Dendritic cell treated with granulocyte-macrophage colony-stimulating factor and Interleukin-4, amounts not matched to agents 40 ng/mL and 50 ng/mL, for 4 days (primary cell): ENCODE results near the gene OR8D4.

ENCODE experiments used
- H3K27ac Mint-ChIP-seq: one replicate; pipeline ENCODE4 v1.8.0; 2022; ENCODE audit warnings: mild to moderate bottlenecking, mixed read lengths
- H3K27me3 Mint-ChIP-seq: one replicate; pipeline ENCODE4 v1.8.0; 2022; ENCODE audit warnings: mild to moderate bottlenecking, mixed read lengths
- H3K36me3 Mint-ChIP-seq: one replicate; pipeline ENCODE4 v1.8.0; 2022; ENCODE audit warnings: low read depth, mixed read lengths
- H3K4me1 Mint-ChIP-seq: one replicate; pipeline ENCODE4 v1.8.0; 2022; ENCODE audit warnings: low read depth, mixed read lengths
- H3K4me3 Mint-ChIP-seq: one replicate; pipeline ENCODE4 v1.8.0; 2022; ENCODE audit warnings: mild to moderate bottlenecking, moderate library complexity, mixed read lengths
- H3K9me3 Mint-ChIP-seq: one replicate; pipeline ENCODE4 v1.8.0; 2022; ENCODE audit warnings: mixed read lengths
- intact Hi-C: fragments of 100-400 bp; cut with micrococcal nuclease; formaldehyde crosslinking; loops from one replicate; pipeline ENCODE4 v1.15.0; 2022

The OR8D4 gene

GRCh38 chr11:123924027-123924426, 22.1 kb downstream of the OR8D4 start:
- Mint-ChIP-seq H3K27ac (no peak overlapping the region), H3K4me3 (no peak overlapping the region), H3K27me3 (no peaks in the 10 kb centered on the region), H3K4me1 (no peaks in the 10 kb centered on the region), H3K9me3 (no peaks in the 10 kb centered on the region), H3K36me3 (no peaks in the 10 kb centered on the region)
- intact Hi-C loops: no loop called here

GRCh38 chr11:123939317-123939716, 37.4 kb downstream of the OR8D4 start, which contains the start of gene OR4D5:
OR4D5 (plus strand) TSS chr11:123939617; CDS start chr11:123939617, 0 bp downstream.
- H3K4me3 Mint-ChIP-seq: no peak within 1 kb of the TSS
- intact Hi-C loops: no loop called here
- no peaks in the 10 kb centered on the region for H3K27me3 Mint-ChIP-seq
- H3K4me1 Mint-ChIP-seq: no peaks in the 10 kb centered on the region
- H3K27ac Mint-ChIP-seq: no peak within 1 kb of the TSS
- H3K36me3 Mint-ChIP-seq: no peaks in the 10 kb centered on the region
- H3K9me3 Mint-ChIP-seq: peaks cover 16% of the 10 kb centered on the region

GRCh38 chr11:123942413-123942812, 40.4 kb downstream of the OR8D4 start:
- H3K4me3 Mint-ChIP-seq: no peak overlapping the region
- H3K36me3 Mint-ChIP-seq: no peaks in the 10 kb centered on the region
- no peaks in the 10 kb centered on the region for H3K4me1 Mint-ChIP-seq
- no peaks in the 10 kb centered on the region for H3K27me3 Mint-ChIP-seq
- H3K27ac Mint-ChIP-seq: no peak overlapping the region
- peaks cover 10% of the 10 kb centered on the region for H3K9me3 Mint-ChIP-seq
- intact Hi-C loops: no loop called here

DNA sequence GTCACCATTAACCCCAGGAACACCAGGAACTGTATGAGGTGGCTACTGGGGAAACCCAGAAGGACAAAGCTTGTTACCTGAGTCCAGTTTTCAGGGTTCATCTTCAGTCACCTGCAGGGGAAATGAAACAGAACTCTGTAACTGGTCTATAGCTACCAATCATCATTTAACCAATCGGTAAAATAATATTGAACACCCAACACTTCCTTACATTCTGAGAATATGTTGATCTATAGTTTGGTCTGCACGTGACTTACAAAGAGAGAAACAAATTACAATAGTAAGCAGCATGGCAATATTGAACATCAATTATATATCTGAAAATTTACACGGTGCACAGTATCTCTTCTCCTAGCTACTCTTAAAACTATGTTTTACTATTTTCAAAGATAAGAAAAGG, 41.8 kb downstream of the OR8D4 start, which contains the start of gene OR6T1:
OR6T1 (minus strand) TSS at position 101 of the 400 bp plus-strand sequence; CDS start at position 101, 0 bp downstream.
- Mint-ChIP-seq H3K4me1 (no peaks in the 10 kb centered on the region), H3K4me3 (no peak within 1 kb of the TSS), H3K27ac (no peak within 1 kb of the TSS), H3K27me3 (no peaks in the 10 kb centered on the region), H3K36me3 (no peaks in the 10 kb centered on the region), H3K9me3 (peaks cover 10% of the 10 kb centered on the region)
- intact Hi-C loops: no loop called here

DNA sequence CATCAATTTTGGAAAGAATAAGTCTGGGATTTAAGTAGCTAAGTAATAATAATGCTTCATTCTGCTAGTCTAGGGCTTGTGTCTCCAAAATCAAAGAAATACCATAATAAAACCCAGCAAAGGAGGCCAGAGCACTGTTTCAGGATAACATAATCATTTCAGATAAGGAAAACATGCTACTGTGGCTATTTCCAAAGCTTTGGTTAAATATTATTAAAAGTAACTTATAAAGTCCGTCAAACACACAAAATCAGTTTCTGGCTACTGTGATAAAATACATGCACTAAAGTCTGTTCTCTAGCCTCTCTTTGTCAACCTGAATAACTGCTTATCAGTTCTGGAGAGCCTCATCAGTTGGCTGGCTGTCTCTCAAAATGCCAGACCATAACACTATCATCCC, 43.2 kb downstream of the OR8D4 start:
- Mint-ChIP-seq H3K27me3 (no peaks in the 10 kb centered on the region), H3K36me3 (no peaks in the 10 kb centered on the region), H3K4me3 (no peak overlapping the region), H3K9me3 (peaks cover 1% of the 10 kb centered on the region), H3K4me1 (no peaks in the 10 kb centered on the region), H3K27ac (no peak overlapping the region)
- intact Hi-C loops: no loop called here

- H3K27ac Mint-ChIP-seq: no peak overlapping the region
- H3K9me3 Mint-ChIP-seq: no peaks in the 10 kb centered on the region
- intact Hi-C loops: no loop called here
Measured at GRCh38 chr11:123956752-123957151, 54.8 kb downstream of the OR8D4 start.

More at GRCh38 chr11:123956752-123957151, 54.8 kb downstream of the OR8D4 start:
- Mint-ChIP-seq H3K36me3 (no peaks in the 10 kb centered on the region), H3K4me1 (no peaks in the 10 kb centered on the region), H3K27me3 (no peaks in the 10 kb centered on the region), H3K4me3 (no peak overlapping the region)
